ENCODE measurements around the gene TNFRSF18.
"Not testable (repeated sequence)": the region's sequence is repeated elsewhere in the genome, so short reads cannot be mapped to it uniquely, and the experiment has no call there.

TNFRSF18 gene

GRCh38 chr1:1196431-1197187 lies 9.8 kb downstream of the TNFRSF18 start:
- no peak for DNase-seq

GRCh38 chr1:1195726-1196125 lies 10.7 kb downstream of the TNFRSF18 start:
- DNase-seq: not testable (repeated sequence)

- DNase-seq: no peak
Observed at GRCh38 chr1:1194723-1195122, 11.7 kb downstream of the TNFRSF18 start.

- DNase-seq: no peak
Observed at GRCh38 chr1:1191734-1192133, 14.7 kb downstream of the TNFRSF18 start.

- no peak for DNase-seq
Observed at GRCh38 chr1:1189111-1189510, 17.3 kb downstream of the TNFRSF18 start.

- no peak for DNase-seq
Observed at GRCh38 chr1:1187938-1188337, 18.5 kb downstream of the TNFRSF18 start.

- no peak for DNase-seq
Observed at GRCh38 chr1:1185101-1185765, 21.2 kb downstream of the TNFRSF18 start.

- DNase-seq: no peak
Observed at GRCh38 chr1:1183833-1184775, 22.3 kb downstream of the TNFRSF18 start.

- DNase-seq: no peak
Observed at GRCh38 chr1:1183221-1183747, 23.1 kb downstream of the TNFRSF18 start.

- no peak for DNase-seq
Observed at GRCh38 chr1:1182491-1183220, 23.7 kb downstream of the TNFRSF18 start.

- DNase-seq: no peak
Observed at GRCh38 chr1:1181938-1182410, 24.4 kb downstream of the TNFRSF18 start.

GRCh38 chr1:1181129-1181937 lies 25.1 kb downstream of the TNFRSF18 start:
- DNase-seq: no peak

- DNase-seq: no peak
Observed at GRCh38 chr1:1179983-1180861, 26.2 kb downstream of the TNFRSF18 start.

GRCh38 chr1:1179346-1179982 lies 26.9 kb downstream of the TNFRSF18 start:
- no peak for DNase-seq

- no peak for DNase-seq
Observed at GRCh38 chr1:1178794-1179331, 27.5 kb downstream of the TNFRSF18 start.

- no peak for DNase-seq
Observed at GRCh38 chr1:1177452-1178206, 28.8 kb downstream of the TNFRSF18 start.

- no peak for DNase-seq
Observed at GRCh38 chr1:1176931-1177330, 29.5 kb downstream of the TNFRSF18 start.

GRCh38 chr1:1176063-1176761 lies 30.2 kb downstream of the TNFRSF18 start:
- not testable (repeated sequence) for DNase-seq
